ENCODE results near the gene NET1.

NET1 gene

GRCh38 chr10:5484205-5484604 lies 71.8 kb downstream of the NET1 start:
- TF ChIP-seq CREB1 (IDR thresholded peaks at IDR 0.05; ENCODE audit: low read depth) (no peak), FOXM1 (IDR thresholded peaks at IDR 0.05; ENCODE audit: borderline replicate concordance, low read depth) (no peak), REST (IDR thresholded peaks at IDR 0.05; ENCODE audit: low read depth) (no peak), YY1 (IDR thresholded peaks at IDR 0.05; ENCODE audit: low read depth) (no peak), CEBPB (IDR thresholded peaks at IDR 0.05) (no peak), EGR1 (IDR thresholded peaks at IDR 0.05) (no peak), NFIC (IDR thresholded peaks at IDR 0.05) (no peak)

- TF ChIP-seq CREB1 (IDR thresholded peaks at IDR 0.05; ENCODE audit: low read depth) (no peak), TCF12 (IDR thresholded peaks at IDR 0.05; ENCODE audit: low read depth) (no peak), ZBTB7A (IDR thresholded peaks at IDR 0.05; ENCODE audit: low read depth) (no peak), EGR1 (IDR thresholded peaks at IDR 0.05) (no peak), CEBPB (IDR thresholded peaks at IDR 0.05) (no peak), NFIC (IDR thresholded peaks at IDR 0.05) (no peak), MAX (IDR thresholded peaks at IDR 0.05) (no peak), FOXM1 (IDR thresholded peaks at IDR 0.05; ENCODE audit: borderline replicate concordance, low read depth) (no peak)
Observed at GRCh38 chr10:5485290-5485689, 72.9 kb downstream of the NET1 start.

GRCh38 chr10:5485948-5486852 lies 73.8 kb downstream of the NET1 start:
- no peak for TF ChIP-seq NFIC (IDR thresholded peaks at IDR 0.05)
- TF ChIP-seq TAF1 (IDR thresholded peaks at IDR 0.05; ENCODE audit: low read depth) = no peak
- no peak for TF ChIP-seq REST (IDR thresholded peaks at IDR 0.05; ENCODE audit: low read depth)
- no peak for TF ChIP-seq YY1 (IDR thresholded peaks at IDR 0.05; ENCODE audit: low read depth)
- TF ChIP-seq CREB1 (IDR thresholded peaks at IDR 0.05; ENCODE audit: low read depth) = no peak
- TF ChIP-seq FOXM1 (IDR thresholded peaks at IDR 0.05; ENCODE audit: borderline replicate concordance, low read depth) = no peak
- TF ChIP-seq TCF12 (IDR thresholded peaks at IDR 0.05; ENCODE audit: low read depth) = no peak
- no peak for TF ChIP-seq TEAD4 (IDR thresholded peaks at IDR 0.05)
- no peak for TF ChIP-seq CEBPB (IDR thresholded peaks at IDR 0.05)
- no peak for TF ChIP-seq RAD21 (IDR thresholded peaks at IDR 0.05; ENCODE audit: low read depth)
- TF ChIP-seq USF1 (IDR thresholded peaks at IDR 0.05) = no peak
- TF ChIP-seq EP300 (IDR thresholded peaks at IDR 0.05; ENCODE audit: borderline replicate concordance) = no peak

GRCh38 chr10:5486853-5487235 lies 74.5 kb downstream of the NET1 start:
- TF ChIP-seq MAX (IDR thresholded peaks at IDR 0.05) (no peak), REST (IDR thresholded peaks at IDR 0.05; ENCODE audit: low read depth) (no peak)
